GM21526 (cell line): ENCODE data around the gene REEP6.
"Not testable (repeated sequence)": the region's sequence is repeated elsewhere in the genome, so short reads cannot be mapped to it uniquely, and the experiment has no call there.

Source experiments
- ATAC-seq: cut with Tn5 transposase; IDR thresholded peaks from one replicate; pipeline ENCODE4 v1.9.1; 2021; ENCODE audit warnings: moderate library complexity; ENCODE audit not compliant: unreplicated experiment, low FRiP score

The REEP6 gene

DNA sequence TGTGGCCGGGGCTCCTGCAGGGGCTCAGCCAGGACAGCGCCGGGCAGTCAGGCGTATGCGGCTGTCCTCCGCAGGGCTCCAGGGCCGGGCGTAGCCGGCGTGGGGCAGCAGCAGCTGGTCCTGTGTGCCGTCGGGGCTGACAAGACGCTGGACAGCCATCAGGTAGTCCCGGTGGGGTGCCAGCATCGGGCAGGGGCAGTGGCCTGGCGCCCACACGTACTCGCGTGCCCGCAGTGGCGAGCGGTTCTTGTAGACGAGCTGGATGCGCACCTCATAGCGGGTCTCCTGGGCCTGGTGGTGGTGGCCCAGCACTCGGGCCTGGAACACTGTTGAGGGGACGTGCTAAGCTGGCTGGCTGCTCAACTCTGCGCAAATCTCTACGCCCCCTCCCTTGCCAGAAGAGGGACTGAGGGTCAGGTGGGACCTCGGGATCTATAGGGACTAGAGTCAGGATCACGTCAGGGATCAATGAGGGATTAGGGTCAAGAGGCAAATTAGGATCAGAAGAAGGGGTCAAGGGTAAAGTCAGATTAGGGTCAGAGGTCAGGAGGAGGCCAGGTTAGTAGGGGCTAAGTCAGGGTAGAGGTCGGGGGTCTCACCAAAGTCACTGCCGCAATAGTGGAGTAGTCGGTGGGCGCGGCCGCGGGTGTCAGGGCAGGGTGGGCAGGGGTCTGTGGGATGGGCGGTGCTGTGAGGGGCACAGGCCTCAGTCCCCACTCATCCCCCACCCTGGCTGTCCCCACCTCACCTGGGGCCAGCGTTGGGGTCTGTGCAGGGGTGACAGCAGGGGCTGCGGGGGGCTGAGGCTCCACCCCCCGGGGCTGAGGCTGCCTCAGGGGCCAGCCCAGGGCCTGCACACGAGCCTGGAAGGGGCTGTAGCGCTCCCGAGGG lies 15.3 kb downstream of the REEP6 start:
- no peak for ATAC-seq

DNA sequence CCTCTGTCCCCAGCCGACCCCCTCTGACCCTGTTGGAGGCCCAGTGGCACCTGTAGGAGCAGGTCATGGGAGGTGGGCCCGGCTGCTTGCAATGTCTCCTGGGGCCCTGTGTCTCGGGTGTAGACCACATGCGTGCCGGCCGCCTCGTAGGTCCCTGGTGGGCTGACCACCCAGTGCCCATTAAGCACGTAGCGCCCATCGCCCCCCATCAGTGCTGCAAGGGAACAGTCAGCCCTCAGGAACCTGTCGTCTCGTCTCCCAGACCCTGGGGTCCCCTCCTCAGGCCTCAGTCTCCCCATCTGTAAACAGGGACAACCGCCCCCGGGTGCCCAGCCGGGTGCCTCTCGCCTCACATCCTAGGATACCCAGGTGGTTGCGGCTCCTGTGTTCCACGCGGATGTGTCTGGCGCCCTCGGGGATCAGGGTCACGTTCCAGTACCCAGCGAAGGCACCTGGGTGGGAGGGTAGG lies 16.2 kb downstream of the REEP6 start:
- ATAC-seq: no peak

- no peak for ATAC-seq
Observed at GRCh38 chr19:1507763-1508506, 17.0 kb downstream of the REEP6 start.

GRCh38 chr19:1508507-1508856 lies 17.5 kb downstream of the REEP6 start:
- no peak for ATAC-seq

DNA sequence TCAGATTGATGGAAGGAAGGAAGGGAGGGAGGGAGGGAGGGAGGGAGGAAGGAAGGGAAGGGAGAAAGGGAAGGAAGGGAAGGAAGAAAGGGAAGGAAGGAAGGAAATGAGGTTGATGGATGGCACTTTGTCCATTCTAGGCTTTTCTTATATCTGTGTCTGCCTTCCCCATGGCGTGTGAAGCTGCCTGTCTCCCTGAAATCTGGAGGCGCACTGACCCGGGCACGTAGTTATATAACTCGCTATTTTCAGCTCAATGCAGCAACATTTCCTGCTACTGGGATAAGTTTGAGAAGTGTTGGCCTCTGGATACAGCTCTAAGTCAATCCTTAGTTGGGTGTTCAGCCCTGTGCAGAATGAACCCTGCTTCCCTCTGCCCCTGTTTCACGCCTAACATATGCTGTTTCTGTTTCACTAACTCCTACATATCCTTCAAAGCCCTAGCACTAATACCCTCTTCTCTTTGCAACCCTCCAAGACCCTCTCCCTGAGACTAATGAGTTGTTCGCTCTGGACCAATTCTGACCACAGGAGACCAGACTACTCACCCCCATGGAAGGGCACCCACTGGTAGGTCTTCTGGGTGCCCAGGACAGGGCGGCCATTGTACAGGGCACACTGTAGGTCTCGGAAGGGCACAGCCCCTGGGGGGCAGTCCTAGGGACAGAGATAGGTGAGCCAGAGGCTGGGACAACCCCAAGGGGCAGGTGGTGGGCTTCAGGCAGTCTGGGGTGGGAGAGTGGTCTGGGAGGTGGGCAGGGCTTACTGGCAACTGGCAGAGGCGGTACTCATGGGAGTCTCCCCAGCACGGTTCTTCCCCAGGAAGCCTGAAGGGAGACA lies 18.8 kb downstream of the REEP6 start:
- ATAC-seq: no peak

GRCh38 chr19:1510442-1510806 lies 19.4 kb downstream of the REEP6 start:
- ATAC-seq: no peak

GRCh38 chr19:1510807-1511206 lies 19.8 kb downstream of the REEP6 start:
- ATAC-seq: no peak

DNA sequence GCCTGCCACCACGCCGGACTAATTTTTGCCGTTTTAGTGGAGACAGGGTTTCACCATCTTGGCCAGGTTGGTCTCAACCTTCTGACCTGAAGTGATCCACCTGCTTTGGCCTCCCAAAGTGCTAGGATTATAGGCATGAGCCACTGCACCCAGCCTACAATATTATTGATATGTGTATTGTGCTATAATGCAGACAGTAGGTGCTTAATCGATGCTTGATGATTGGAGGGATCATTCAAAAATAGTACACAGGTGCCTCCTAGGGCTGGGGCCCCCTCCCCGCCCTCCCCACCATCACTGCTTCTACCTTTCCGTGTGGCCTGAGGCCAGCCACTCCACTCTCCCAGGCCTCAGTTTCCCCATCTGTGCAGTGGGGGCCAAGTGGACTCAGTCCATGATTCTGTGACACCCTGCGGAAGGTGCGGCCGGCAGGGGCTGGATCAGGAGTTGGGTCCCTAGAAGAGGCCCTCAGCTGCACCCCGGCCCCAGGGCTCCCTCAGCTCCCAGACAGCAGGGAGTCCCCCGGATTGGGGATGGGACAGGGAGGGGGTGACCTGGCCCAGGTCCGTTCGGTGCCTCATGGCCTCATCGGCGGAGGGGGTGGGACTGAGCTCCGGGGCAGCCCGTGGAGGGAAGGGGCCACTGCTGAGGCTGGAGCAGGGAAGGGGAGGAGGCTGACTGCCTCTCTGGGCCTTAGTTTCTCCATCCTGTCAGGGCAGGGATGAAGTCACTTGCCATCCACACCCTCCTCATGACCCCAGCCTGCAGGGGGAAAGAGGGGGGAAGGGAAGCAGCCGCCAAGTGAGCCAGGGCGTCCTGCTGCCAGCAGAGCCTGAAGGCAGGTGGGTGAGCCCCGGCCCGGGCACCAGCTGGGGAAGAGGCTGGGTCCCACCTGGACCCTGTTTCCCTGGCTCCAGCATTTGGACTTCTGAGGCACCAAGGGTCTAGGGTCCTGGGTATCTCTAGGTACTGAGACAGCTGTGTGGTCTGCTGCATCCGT lies 20.6 kb downstream of the REEP6 start:
- ATAC-seq: no peak

DNA sequence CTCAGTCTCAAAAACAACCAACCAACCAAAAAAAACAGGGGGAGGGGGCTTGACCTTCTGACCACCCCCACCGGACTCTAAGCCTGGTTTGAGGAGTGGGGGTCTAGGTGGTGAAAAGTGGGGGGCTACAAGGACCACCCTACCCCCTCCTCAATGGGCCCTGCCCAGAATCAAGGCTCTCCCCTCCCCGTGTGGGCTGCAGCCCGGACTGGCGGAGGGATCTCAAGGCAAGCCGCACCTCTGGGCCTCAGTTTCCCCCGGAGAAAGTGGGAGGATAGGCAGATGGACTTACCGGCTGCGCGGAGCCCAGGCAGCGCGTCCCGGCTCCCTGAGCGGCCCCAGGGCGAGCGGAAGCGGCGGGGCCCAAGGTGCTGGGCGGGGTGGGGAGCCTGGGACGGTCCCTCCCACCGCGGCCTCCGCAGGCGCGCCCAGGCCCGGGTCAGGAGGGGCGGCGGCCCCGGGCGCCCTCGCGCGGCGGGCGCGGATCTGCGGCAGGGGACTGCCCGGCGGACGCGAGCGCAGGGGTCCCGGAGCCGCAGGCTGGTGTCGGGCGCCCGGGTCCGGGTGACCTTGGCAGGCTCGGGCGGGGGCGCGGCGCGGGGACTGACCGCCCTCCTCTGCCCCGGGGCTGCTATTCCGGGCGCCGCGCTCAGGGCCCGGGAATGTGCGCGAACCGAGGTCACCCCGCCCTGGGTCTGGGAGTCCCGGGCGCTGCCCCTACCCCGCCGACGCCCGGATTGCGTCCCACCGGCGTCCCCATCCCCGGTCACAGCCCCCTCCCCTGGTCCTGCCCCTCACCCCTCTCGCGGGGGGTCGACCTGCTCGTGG lies 21.9 kb downstream of the REEP6 start, which contains the start of gene ADAMTSL5:
Gene ADAMTSL5, minus strand, starts transcription at position 349 of the 828 bp plus-strand sequence. CDS start 2,076 bp downstream, outside the sequence.
- no peak for ATAC-seq

DNA sequence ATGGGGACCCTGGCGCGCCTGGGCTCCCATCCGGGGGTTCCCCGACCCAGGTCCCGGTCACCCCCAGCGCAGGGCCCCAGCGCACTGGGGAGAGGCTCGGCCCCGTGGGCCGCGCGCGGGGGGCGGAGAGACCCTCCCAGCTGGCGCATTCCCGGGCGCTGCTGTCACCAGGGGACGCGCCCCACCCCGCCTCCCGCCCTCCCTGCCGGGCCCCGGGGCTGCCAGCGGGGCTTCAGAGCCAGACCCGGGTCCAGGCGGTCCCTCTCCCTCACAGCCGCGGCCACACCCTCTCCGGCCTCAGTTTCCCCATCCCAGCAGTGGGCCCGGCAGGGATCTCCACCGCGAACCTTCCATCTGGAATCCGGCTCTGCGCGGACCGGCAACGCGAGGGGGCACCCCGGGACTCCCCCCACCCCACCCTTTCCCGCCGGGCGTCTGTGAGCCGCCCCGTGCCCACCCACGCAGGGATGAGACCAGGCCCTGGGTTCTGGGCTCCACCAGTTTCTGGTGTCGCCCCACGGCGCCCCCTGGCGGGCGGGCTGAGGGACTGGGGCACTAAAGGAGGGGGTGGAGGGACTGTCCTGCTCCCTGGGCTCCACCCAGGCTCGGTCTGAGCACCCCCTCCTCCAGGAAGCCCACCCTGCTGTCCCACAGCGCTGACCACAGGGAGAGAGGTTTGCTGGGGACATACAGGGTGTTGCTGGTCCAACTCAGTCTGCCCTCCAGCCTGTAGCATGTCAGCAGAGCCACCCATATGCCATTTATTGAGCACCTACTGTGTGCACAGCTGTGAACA lies 22.7 kb downstream of the REEP6 start:
- ATAC-seq: no peak

GRCh38 chr19:1514295-1514661 lies 23.3 kb downstream of the REEP6 start:
- no peak for ATAC-seq

DNA sequence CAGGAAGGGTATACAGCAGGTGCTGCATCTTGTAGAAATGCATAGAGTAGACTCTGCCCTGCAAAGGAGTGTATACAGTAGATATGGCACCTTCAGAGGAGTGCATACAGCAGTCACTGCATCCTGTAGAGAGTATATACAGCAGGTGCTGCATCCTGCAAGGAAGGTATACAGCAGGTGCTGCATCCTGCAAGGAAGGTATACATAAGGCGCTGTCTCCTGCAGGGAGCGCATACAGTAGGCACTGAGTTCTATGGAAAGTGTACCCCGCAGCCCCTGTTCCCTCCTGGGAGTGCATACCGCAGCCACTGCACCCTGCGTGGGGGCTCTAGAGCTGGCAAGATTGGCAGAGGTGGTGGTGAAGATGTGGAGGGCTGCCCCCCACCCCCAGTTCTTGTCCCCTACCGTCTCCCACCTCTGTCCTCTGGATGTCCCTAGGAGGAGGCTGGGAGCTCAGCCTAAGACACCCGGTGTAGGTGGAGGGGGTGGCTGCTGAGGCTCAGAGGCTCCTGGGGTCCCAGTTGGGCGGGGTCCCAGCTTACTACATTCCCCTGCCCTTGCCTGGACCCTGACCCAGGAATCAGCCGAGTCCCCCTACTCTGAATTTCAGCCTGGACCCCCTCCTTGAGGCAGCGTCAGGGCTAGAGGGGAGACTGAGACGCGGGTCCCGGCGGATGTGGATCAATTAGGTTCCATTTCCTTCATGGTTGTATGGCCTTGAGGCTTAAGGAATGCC lies 24.2 kb downstream of the REEP6 start:
- ATAC-seq: no peak

- no peak for ATAC-seq
Observed at GRCh38 chr19:1516395-1516753, 25.4 kb downstream of the REEP6 start.

- no peak for ATAC-seq
Observed at GRCh38 chr19:1518471-1518870, 27.5 kb downstream of the REEP6 start.

GRCh38 chr19:1519802-1520201 lies 28.8 kb downstream of the REEP6 start:
- not testable (repeated sequence) for ATAC-seq

- no peak for ATAC-seq
Observed at GRCh38 chr19:1520203-1520780, 29.3 kb downstream of the REEP6 start.

DNA sequence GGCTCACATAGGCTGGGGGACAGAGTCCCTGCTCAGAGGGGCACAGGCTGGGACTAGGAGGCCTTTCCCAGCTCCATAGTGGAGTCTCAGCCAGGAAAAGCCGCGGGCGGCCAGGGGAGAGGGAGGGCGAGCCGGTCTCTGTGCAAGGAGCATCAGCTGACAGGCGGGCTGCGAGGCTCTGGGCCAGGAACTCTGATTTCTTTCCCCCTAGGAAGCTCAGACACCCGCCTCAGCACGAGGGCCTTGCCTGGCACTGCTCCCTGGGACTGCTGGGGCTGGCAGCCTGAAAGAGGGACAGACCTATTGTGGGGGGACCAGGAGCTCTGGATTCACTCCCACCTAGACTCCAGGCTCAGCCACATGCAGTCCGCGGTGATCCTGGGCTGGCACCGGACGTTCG lies 30.7 kb downstream of the REEP6 start:
- ATAC-seq: no peak
